PFSK-1 (cell line): ENCODE measurements around the gene CHDH.

Experiments
- FOXP2 ChIP-seq: optimal IDR thresholded peaks from 2 replicates; pipeline ENCODE3; 2011; ENCODE audit warnings: borderline replicate concordance, control low read depth, inconsistent platforms; ENCODE audit not compliant: insufficient read depth; ENCODE audit errors: extremely low read length, extremely low read depth
- POLR2AphosphoS5 ChIP-seq: IDR thresholded peaks from 2 replicates; pipeline ENCODE4 v1.6.1; 2012; ENCODE audit warnings: low read depth, mild to moderate bottlenecking, control low read depth, low read length, moderate library complexity
- REST ChIP-seq, 2 experiments: IDR thresholded peaks; 2 replicates each; pipeline versions ENCODE4 v1.6.1 to v1.8.0; 2011 to 2012; ENCODE audit warnings: low read depth in 2 of 2, low read length in 2 of 2, control low read depth in 1 of 2, inconsistent platforms in 1 of 2, mild to moderate bottlenecking in 1 of 2, moderate library complexity in 1 of 2; ENCODE audit not compliant: insufficient read depth in 1 of 2
- SIN3A ChIP-seq: IDR thresholded peaks from 2 replicates; pipeline ENCODE4 v1.6.1; 2012; ENCODE audit warnings: mild to moderate bottlenecking, low read length, moderate library complexity, borderline replicate concordance; ENCODE audit not compliant: insufficient read depth
- TAF1 ChIP-seq: IDR thresholded peaks from 2 replicates; pipeline ENCODE4 v1.6.1; 2012; ENCODE audit warnings: low read length, control low read depth, borderline replicate concordance; ENCODE audit not compliant: insufficient read depth

CHDH gene

GRCh38 chr3:53768478-53769459 lies 77.5 kb downstream of the CHDH start:
- TF ChIP-seq REST (IDR thresholded peaks at IDR 0.05; ENCODE audit: insufficient read depth in 1 of 2, low read depth in 2 of 2, low read length in 2 of 2) (no peak), POLR2AphosphoS5 (no peak), TAF1 (no peak)

- TF ChIP-seq POLR2AphosphoS5 (no peak), SIN3A (no peak), REST (IDR thresholded peaks at IDR 0.05; ENCODE audit: insufficient read depth in 1 of 2, low read depth in 2 of 2, low read length in 2 of 2) (no peak), FOXP2 (no peak), TAF1 (no peak)
Observed at GRCh38 chr3:53766706-53767105, 79.5 kb downstream of the CHDH start.

GRCh38 chr3:53765753-53766152 lies 80.5 kb downstream of the CHDH start:
- TF ChIP-seq FOXP2 (no peak), SIN3A (no peak), REST (IDR thresholded peaks at IDR 0.05; ENCODE audit: insufficient read depth in 1 of 2, low read depth in 2 of 2, low read length in 2 of 2) (no peak), POLR2AphosphoS5 (no peak), TAF1 (no peak)

GRCh38 chr3:53764026-53764775 lies 82.0 kb downstream of the CHDH start:
- TF ChIP-seq TAF1, result no peak
- no peak for TF ChIP-seq REST (IDR thresholded peaks at IDR 0.05; ENCODE audit: insufficient read depth in 1 of 2, low read depth in 2 of 2, low read length in 2 of 2)
- no peak for TF ChIP-seq SIN3A
- TF ChIP-seq FOXP2, result no peak
- no peak for TF ChIP-seq POLR2AphosphoS5
